GM19240 (cell line): ENCODE results near the gene YTHDF2.
"Not testable (repeated sequence)": the region's sequence is repeated elsewhere in the genome, so short reads cannot be mapped to it uniquely, and the experiment has no call there.

Experiments used
- DNase-seq: peaks from one replicate; pipeline ENCODE4 v3.0.0; 2011; ENCODE audit warnings: low spot score; ENCODE audit not compliant: insufficient read length

Gene YTHDF2

DNA sequence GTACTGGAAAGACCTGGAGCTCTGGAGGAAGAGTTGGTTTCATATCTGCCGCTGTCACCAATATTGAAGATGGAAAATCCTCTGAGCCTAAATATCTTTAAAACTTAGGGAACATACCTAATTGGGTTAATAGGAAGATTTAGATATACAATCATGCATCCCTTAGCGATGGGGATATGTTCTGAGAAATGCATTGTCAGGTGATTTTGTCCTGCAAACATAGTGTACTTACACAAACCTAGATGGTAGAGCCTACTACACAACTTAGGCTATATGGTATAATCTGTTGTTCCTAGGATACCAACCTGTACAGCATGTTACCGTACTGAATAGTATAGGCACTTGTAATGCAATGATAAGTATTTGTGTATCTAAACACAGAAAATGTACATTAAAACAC is 22.5 kb downstream of the YTHDF2 start:
- no peak for DNase-seq

DNA sequence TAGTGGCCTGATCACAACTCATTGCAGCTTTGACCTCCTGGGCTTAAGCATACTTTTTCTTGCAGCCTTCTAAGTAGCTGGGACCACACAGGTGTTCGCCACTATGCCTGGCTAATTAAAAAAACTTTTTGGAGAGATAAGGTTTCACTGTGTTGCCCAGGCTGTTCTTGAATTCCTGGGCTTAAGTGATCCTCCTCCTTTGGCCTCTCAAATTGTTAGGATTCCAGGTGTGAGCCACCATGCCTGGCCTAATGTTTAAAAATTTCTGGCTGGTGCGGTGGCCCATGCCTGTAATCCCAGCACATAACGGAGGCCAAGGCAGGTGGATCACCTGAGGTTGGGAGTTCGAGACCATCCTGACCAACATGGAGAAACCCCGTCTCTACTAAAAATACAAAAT is 24.4 kb downstream of the YTHDF2 start:
- no peak for DNase-seq

DNA sequence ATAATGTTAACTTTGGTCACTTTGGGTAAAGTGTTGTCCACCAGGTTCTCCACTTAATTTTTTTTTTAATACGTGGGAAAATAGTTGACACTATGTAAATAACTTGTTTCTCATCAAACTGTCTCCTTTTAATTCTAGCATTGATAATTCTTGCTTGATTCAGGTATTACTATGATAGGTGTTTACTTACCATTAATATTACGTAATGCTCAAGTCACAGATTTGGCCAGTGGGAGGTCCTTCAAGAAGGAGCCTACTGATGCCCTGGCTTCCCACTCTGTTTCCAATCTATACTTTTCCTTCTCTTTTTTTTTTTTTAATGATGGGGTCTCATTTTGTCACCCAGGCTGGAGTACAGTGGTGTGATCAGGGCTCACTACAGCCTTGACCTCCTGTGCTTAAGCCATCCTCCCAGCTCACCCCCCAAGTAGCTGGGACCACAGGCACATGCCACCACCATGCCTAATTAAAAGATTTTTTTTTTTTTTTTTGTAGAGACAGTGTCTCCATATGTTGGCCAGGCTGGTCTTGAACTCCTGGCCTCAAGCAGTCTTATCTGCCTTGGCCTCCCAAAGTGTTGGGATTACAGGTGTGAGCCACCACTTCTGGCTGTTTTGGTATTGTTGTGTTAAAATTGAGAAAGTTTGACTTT is 29.9 kb downstream of the YTHDF2 start:
- no peak for DNase-seq

DNA sequence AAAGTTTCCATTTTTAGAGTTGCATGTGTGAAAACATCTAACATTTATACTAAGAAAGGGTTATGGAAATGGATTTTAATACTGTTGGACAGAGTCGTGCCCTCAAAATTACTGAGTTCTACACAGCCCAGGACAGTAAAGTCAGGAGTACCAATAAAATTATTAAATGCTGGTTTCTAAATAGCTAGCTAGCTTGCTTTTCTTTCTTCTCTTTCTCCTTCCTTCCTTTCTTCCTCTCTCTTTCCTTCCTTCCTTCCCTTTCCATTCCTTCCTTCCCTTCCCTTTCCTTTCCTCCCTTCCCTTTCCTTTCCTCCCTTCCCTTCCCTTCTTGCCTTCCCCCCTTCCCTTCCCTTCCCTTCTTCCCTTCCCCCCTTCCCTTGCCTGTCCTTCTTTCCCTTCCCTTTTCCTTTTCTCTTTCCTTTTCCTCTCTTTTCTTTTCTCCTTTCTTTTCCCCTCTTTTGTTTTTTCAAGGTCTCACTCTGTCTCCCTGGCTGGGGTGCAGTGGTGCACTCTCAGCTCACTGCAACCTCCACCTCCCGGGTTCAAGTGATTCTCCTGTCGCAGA is 33.9 kb downstream of the YTHDF2 start:
- no peak for DNase-seq

DNA sequence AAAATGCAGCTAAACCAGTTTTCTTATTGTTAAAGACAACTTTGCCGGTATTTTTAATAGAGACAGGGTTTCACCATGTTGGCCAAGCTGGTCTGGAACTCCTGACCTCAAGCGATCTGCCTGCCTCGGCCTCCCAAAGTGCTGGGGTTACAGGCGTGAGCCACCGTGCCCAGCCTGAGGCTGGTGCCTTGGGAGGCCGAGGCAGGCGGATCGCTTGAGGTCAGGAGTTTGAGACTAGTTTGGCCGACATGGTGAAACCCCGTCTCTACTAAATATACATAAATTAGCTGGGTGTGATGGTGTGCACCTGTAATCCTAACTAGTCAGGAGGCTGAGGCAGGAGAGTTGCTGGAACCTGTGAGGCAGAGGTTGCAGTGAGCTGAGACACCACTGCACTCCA is 35.2 kb downstream of the YTHDF2 start:
- DNase-seq, result not testable (repeated sequence)

DNA sequence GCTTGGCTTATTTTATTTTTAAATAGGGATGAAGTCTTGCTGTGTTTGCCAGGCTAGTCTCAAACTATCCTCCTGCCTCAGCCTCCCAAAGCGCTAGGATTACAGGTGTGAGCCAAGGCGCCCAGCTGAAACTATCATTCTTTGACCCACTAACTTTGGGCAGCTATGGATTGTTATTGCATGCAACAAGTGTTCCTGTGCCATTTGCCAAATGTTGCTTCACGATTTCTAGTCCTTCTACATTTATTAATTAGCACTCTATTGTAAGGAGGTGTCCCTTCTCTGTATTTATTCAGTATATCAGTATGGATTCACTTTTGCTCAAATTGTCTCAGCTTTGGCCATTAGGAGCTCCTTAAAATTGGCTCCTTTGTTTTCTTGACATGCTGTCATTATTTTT is 36.4 kb downstream of the YTHDF2 start:
- no peak for DNase-seq

DNA sequence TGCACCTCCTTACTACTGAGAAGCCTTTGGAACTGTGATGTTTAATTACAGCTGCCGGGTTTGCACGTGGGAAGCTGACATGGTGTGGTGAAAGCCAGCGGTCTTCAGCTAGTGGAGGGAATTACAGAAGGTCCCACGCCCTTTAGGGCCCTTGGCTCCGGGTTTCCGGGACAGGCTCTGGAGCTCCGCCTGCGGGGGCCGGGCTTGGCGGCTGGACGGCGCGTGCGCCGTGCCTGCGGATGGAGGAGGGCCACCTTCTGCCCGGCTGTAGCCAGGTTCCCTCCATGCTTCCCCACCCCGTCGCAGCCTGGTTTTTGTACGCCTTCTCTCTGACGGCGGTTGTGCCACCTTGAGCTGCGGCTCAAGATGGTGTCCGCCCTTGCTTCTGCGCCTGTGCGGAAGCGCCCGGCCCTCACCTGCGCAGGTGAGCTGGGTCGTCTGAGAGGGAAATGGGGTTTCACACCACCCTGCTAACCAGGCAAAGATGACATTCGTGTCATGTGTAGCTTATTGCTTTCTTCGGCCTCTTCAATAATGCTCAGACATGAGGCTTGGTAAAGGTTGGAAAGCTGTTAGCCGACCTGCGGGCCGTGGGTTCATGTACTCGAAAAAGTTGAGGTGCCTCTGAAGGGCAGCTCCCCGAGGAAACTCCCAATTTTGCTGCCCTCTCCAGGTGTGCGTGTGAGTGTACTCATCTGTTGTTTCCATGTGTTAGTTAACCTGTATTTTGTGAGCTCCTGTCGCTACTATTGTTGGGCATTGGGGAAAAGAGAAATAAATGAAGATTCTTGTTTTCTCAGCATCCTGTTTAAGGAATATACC is 38.6 kb downstream of the YTHDF2 start:
- peak; percentile 40 for DNase-seq

DNA sequence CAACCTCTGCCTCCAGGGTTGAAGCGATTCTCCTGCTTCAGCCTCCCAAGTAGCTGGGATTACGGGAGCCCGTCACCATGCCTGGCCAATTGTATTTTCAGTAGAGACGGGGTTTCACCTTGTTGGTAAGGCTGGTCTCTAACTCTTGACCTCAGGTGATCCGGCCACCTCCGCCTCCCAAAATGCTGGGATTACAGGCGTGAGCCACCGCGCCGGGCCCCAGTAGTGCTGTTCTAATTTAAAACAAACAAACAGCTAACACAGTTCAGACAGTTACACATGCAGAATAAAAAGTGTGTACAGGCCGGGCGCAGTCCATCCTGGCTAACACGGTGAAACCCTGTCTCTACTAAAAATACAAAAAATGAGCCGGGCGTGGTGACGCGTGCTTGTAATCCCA is 39.6 kb downstream of the YTHDF2 start:
- no peak for DNase-seq

DNA sequence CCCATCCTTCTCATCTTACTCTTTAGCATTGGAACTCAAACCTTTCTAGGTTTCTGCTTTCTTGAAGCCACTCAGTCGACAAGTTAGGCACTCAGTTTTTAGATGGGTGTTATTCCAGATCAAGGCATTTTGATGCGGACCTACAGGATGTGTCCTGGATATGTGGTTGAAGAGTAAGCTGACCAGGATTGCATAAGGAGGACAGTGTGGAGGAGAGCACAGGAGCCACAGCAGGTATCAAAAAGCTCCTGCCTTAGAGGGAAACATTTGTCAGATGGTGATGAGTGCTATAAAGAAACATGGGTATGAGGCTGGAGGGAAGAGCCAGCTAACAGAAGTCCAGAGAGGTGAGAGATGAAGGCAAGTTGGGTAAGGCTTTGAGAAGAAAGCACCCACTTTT is 41.3 kb downstream of the YTHDF2 start:
- DNase-seq, result no peak

DNA sequence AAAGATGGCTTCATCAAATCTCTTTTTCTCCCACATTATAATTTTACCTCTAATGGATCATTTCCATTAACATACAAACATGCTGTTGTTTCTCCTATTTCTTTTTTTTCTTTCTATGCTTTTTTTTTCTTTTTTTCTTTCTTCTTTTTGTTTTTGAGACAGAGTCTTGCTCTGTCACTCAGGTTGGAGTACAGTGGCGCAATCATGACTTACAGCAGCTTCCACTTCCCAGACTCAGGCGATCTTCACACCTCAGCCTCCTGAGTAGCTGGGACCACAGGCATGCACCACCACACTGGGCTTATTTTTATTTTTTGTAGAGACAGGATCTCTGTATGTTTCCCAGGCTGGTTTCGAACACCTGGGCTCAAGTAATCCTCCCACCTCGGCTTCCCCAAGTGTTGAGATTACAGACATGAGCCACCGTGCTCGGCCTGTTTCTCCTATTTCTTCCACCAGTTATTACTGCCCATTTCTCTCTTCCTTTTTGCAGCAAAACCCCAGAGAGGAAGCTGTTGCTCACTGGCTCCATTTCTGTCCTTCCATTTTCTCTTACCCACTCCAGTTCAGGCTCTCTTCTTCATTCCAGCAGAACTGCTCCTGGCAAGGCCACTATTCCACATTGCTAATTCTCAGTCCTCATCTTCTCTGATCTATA is 43.1 kb downstream of the YTHDF2 start:
- no peak for DNase-seq

DNA sequence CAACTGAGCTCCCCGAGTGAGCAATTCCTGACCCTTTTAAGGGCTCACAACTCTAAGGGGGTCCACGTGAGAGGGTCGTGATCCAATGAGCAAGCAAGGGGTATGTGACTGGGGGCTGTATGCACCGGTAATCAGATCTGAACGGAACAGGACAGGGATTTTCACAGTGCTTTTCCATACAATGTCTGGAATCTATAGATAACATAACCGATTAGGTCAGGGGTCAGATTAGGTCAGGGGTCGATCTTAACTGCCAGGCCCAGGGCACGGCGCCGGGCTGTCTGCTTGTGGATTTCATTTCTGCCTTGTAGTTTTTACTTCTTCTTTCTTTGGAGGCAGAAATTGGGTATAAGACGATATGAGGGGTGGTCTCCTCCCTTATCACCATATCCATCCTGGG is 44.6 kb downstream of the YTHDF2 start:
- no peak for DNase-seq

DNA sequence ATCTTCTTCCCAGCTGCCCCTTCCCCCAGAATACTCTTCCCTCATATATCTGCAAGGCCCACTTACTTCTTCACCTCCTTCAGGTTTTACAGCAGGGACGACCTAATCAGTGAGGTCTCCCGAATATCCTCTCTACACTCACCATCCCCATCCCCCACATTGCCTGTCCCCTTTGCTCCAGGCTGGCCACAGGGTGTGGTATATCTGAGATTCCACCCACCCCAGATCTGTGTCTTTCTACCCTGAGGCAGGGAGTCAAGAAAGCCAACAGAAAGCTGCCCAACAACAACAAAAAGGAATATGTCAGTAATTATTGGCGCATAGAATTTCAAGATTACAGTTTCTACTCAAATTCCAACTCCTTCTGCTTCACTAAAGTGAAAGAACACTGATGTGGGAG is 45.3 kb downstream of the YTHDF2 start:
- no peak for DNase-seq

DNA sequence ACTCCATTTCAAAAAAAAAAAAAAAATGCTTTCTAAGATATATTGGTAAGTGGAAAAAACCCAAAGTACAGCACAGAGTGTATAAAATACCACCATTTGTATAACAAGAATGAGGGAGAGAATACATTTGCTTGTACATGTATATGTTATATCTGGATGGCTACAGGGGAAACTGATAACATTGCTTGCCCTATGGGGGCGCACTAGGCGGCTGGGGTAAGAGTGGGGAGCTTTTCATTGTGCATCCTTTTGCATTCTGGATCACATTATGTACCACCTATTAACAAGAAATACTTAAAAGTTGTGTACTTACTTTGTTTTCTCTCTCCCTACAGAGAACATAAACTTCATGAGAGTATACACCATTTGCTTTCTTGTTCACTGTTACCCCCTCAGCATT is 46.6 kb downstream of the YTHDF2 start:
- no peak for DNase-seq

DNA sequence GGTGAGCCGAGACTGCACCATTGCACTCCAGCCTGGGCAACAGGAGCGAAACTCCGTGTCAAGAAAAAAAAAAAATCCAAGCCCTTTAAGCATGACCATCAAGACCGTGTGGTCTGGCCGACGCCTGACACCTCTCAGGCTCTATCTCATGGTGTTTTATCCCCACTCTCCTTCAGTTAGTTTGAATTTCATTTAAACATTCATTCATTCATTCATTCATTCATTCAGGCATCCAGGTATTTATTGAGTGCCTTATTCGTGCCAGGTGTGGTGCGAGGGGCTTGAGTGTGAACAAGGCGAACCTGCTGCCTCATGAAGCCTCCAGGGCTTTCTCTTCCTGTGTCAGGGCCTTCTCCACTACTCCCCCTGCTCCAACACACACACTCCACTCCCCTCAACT is 52.7 kb downstream of the YTHDF2 start:
- DNase-seq, result no peak

DNA sequence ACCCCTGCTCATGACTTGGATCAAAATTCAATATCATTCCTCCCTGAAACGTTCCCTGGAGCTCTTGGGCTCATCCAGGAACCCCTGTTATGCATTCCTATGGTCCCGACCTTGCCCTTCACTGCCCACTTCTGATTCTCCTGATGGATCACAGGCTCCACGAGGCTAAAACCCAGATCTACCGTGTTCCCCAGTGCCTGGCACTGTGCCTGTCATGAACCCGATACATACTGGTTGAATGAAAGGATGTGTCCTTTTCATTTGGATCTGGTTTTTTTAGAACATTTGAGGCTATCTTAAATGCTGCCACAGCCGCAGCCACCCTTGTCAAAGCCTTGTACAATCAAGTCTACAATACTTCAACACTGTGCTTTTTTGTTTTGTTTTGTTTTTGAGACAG is 53.1 kb downstream of the YTHDF2 start:
- DNase-seq, result no peak

DNA sequence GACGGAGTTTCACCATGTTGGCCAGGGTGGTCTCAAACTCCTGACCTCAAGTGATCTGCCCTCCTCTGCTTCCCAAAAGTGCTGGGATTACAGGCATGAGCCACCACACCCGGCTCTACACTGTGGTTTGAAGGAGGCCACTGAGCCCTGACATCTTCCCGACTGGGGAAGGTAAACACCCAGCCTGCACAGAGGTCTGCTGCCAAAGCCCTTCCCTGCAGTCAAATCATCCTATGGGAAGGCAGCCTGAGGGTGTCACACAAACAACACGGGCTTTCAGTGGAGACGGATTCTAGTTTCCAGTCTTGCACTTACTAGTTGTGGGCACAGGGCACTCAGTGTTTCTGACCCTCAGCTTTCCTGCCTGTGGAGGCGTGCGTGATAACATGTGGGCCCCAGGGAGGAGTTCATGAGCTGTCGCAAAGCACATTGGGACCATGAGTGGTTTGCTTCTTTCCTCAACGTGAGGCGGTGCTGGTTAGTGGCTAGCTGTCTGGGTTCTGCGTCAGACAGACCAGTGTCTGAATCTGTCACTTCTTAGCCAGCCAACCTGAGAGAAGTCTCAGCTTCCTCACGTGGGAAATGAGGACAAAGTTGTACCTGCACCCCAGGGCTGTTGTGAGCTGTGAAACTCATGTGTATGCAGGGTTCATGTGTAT is 53.8 kb downstream of the YTHDF2 start:
- DNase-seq, result no peak

DNA sequence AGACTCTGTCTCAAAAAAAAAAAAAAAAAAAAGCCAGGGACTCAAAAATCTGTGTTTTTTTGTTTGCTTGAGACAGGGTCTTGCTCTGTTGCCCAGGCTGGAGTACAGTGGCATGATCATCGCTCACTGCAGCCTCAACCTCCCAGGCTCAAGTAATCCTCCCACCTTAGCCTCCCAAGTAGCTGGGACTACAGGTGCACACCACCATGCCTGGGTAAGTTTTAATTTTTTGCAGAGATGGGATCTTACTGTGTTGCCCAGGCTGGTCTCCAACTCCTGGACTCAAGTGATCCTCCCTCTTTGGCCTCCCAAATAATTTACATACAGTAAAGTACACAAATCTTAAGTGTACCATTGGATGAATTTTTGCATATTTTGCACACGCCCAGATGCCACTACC is 55.2 kb downstream of the YTHDF2 start:
- DNase-seq, result not testable (repeated sequence)

DNA sequence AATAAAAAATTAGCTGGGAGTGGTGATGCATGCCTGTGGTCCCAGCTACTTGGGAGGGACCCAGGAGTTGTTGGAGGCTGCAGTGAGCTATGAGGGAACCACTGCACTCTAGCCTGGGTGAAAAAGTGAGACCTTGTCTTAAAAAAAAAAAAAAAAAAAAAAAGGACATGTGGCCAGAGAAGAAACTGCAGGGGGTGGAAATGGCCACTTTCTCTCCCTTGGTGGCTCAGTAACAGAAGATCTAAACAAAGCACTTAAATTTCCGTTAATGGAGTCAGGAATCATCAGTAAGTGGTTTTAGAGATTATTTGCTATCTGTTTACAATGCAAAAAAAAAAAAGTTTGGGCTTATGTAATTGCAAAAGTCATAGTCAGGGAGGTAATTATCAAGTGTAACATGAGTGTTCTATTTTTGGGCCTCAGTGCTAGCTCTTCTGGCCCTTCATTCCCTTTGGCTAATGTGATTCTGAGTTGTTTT is 55.9 kb downstream of the YTHDF2 start:
- DNase-seq, result no peak

DNA sequence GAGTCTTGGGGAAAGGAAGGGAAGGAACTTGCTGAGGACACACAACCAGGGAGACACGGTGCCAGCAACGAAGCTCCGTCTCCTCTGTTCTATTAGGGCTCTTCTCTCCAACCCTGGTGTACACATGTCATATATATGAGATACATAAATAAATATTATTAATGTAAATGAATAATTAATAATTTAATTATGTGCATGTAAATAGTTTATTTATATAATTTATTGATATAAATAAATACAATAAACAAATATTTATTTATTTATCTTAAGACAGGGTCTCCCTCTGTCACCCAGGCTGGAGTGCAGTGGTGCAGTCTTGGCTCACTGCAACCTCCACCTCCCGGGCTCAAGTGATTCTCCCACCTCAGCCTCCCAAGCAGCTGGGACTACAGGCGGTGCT is 57.8 kb downstream of the YTHDF2 start:
- not testable (repeated sequence) for DNase-seq

DNA sequence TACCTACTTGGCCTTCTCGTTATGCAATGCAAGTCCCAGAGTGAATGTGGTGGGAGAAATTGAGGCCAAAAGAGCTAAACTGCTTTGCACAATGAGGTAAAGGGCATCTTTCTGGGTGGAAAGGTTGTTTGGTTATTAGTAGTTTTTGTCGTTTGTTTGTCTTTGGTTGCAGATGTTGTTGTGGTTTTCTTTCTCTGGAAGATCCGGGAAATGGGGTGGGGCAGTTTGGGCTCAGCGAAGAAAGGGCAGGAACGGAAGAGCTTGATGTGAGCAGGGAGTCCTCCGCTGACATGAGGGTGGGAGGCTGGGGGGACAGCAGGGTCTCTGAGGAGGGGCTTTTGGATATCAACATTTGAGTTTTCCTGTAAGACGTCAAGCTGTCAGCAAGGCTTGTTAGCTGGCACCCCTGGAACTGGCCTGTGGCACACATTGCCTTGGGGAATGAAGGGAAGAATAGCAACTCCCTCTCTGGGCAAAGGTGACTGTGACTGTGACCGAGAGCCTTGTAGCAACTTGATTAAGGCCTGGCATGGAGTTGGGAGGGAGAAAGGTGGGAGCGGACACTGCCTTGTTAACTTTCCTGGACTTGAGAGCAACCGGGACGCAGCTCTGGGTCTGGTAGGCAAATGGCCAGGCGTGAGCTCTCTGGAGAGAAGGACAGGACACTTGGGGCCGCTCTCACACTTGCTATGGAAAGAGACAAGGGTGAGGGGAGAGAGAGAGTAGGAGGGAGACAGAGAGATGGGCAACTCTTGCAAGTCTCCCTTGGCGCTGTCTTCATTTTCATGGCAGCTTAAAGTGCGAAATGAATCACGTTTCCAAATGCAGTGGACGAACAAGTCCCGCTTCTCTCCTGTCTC is 59.8 kb downstream of the YTHDF2 start:
- no peak for DNase-seq

DNA sequence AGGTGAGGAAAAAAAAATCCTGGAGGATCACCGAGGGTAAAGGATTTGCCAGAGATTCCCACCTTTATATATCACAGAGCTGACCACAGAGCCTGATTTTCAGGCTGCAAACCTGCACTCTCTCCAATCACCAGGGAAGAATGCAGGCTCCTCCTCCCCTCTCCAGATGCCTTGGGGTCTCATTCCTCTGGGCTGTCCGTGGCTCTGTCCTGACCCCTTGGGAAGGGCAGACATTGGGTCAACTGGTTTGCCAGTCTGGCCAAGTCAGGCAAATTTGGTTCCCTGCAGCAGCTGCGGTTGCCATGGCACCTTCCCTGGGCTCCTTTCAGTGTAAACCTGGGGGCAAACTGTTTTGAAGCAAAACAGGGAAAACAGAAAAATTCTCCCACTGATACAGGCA is 63.6 kb downstream of the YTHDF2 start:
- no peak for DNase-seq
